Epidermal melanocyte (primary cell): Measurements from ENCODE around the gene ENDOD1.

Experiments used
- DNase-seq: peaks from one replicate; pipeline ENCODE4 v3.0.0; 2011; ENCODE audit warnings: low spot score; ENCODE audit not compliant: insufficient read length

ENDOD1 gene

GRCh38 chr11:95170294-95170693 lies 80.6 kb downstream of the ENDOD1 start:
- DNase-seq: no peak

- no peak for DNase-seq
These were observed 86.3 kb downstream of the ENDOD1 start for GRCh38 chr11:95175818-95176380.
